Endodermal cell (in vitro differentiated cells): ENCODE results near the gene DGCR2. TPM values are rescaled to one million over a fixed set of nuclear protein-coding genes. Genes with fewer than 3 reads are reported as not detected.

ENCODE experiments used
- DNase-seq: peaks from one replicate; pipeline ENCODE4 v3.0.0-alpha.2; 2017
- H3K27ac ChIP-seq: 2 replicates; pipeline ENCODE4 v1.5.1; 2013; ENCODE audit warnings: mild to moderate bottlenecking, low read depth, low read length, moderate library complexity
- H3K27me3 ChIP-seq: 2 replicates; pipeline ENCODE4 v1.6.1; 2013; ENCODE audit warnings: mild to moderate bottlenecking, low read length, moderate library complexity; ENCODE audit not compliant: insufficient read depth, control insufficient read depth, poor library complexity, severe bottlenecking
- H3K36me3 ChIP-seq: 2 replicates; pipeline ENCODE4 v1.7.0; 2013; ENCODE audit warnings: mild to moderate bottlenecking, low read length, moderate library complexity; ENCODE audit not compliant: control insufficient read depth, insufficient read depth
- H3K4me1 ChIP-seq: one replicate; pipeline ENCODE4 v1.7.0; 2013; ENCODE audit warnings: low read length; ENCODE audit not compliant: control insufficient read depth, insufficient read depth
- H3K4me3 ChIP-seq: 2 replicates; pipeline ENCODE4 v1.5.1; 2013; ENCODE audit warnings: mild to moderate bottlenecking, low read length, moderate library complexity
- H3K9ac ChIP-seq: 2 replicates; pipeline ENCODE4 v1.6.1; 2013; ENCODE audit warnings: mild to moderate bottlenecking, low read length, moderate library complexity; ENCODE audit not compliant: poor library complexity, severe bottlenecking; ENCODE audit errors: extremely low read depth
- H3K9me3 ChIP-seq: 2 replicates; pipeline ENCODE4 v1.6.1; 2013; ENCODE audit warnings: mild to moderate bottlenecking, low read length, moderate library complexity; ENCODE audit not compliant: control insufficient read depth
- H3K27ac Mint-ChIP-seq: 2 replicates; pipeline ENCODE4 v1.8.0; 2020; ENCODE audit warnings: mixed read lengths
- H3K27me3 Mint-ChIP-seq: 2 replicates; pipeline ENCODE4 v1.8.0; 2021; ENCODE audit warnings: mild to moderate bottlenecking, mixed read lengths; ENCODE audit not compliant: insufficient read depth
- H3K36me3 Mint-ChIP-seq: 2 replicates; pipeline ENCODE4 v1.8.0; 2020; ENCODE audit warnings: low read depth, mixed read lengths
- H3K4me1 Mint-ChIP-seq: 2 replicates; pipeline ENCODE4 v1.8.0; 2020; ENCODE audit warnings: mixed read lengths
- H3K4me3 Mint-ChIP-seq: 2 replicates; pipeline ENCODE4 v1.8.0; 2020; ENCODE audit warnings: mild to moderate bottlenecking, moderate library complexity, mixed read lengths
- H3K9me3 Mint-ChIP-seq: 2 replicates; pipeline ENCODE4 v1.8.0; 2020; ENCODE audit warnings: mild to moderate bottlenecking, mixed read lengths
- WGBS, 2 experiments: methylation state at CpG; one replicate each; pipeline versions ENCODE4 v1.1.5 to v1.1.7; 2013; ENCODE audit warnings: missing lambda C conversion rate in 2 of 2, mixed read lengths in 1 of 2; ENCODE audit not compliant: insufficient coverage in 1 of 2, insufficient read length in 1 of 2; 5-methylcytosine and 5-hydroxymethylcytosine counted together
- total RNA-seq, 2 donors: library from RNA; stranded (reverse); fragmentation: NEBNext Ultra II Directional in 1 of 2; extraction: Animal tissue kit (Norgen Biotek cat#: 25700) in 1 of 2; gene quantifications; 2 replicates in 1 of 2; 3 replicates in 1 of 2; pipeline ENCODE4 v1.2.1, GENCODE V29; 2021
- TF ChIP-seq, protein P1 (sequence below): fragments of 200-600 bp; sonication (generic); conservative IDR thresholded peaks from 2 replicates; pipeline ENCODE4 v1.5.0; 2021; ENCODE audit warnings: antibody characterized with exemption, mild to moderate bottlenecking

The DGCR2 gene
- total RNA-seq, 2 donors from 2014 or later: 54.6 to 62.9 TPM

DNA sequence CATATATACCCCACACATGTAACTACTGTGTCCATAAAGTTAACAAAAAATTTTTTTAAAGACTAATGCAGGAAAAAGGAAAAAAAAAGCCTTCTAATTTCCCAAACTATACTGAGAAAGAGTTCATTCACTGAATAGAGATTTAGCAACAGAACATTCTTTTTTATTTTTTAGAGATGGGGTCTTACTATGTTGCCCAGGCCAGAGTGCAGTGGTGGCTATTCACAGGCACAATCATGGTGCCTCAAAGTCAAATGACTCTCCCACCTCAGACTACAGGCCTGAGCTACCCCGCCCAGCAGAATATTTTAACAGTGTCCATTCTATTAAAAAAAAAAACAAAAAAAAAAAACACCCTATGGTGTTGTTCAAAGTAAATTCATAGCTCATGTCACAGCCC, 25.7 kb downstream of the DGCR2 start:
- H3K4me1 Mint-ChIP-seq: no peaks in the 10 kb centered on the region
- no peak overlapping the region for H3K9ac ChIP-seq
- H3K4me3 ChIP-seq: no peak overlapping the region
- no peaks in the 10 kb centered on the region for H3K4me1 ChIP-seq
- peaks cover 17% of the 10 kb centered on the region for H3K36me3 Mint-ChIP-seq
- peaks cover 18% of the 10 kb centered on the region for H3K36me3 ChIP-seq
- TF ChIP-seq, protein P1, sequence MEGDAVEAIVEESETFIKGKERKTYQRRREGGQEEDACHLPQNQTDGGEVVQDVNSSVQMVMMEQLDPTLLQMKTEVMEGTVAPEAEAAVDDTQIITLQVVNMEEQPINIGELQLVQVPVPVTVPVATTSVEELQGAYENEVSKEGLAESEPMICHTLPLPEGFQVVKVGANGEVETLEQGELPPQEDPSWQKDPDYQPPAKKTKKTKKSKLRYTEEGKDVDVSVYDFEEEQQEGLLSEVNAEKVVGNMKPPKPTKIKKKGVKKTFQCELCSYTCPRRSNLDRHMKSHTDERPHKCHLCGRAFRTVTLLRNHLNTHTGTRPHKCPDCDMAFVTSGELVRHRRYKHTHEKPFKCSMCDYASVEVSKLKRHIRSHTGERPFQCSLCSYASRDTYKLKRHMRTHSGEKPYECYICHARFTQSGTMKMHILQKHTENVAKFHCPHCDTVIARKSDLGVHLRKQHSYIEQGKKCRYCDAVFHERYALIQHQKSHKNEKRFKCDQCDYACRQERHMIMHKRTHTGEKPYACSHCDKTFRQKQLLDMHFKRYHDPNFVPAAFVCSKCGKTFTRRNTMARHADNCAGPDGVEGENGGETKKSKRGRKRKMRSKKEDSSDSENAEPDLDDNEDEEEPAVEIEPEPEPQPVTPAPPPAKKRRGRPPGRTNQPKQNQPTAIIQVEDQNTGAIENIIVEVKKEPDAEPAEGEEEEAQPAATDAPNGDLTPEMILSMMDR: no peak
- 80% methylated on average over 1 of the region's 1 CpG; no CpG with 5 or more reads in 1 of the 2 experiments for WGBS, 2 experiments
- no peaks in the 10 kb centered on the region for H3K27me3 Mint-ChIP-seq
- no peak overlapping the region for H3K4me3 Mint-ChIP-seq
- no peaks in the 10 kb centered on the region for H3K27me3 ChIP-seq
- H3K9me3 Mint-ChIP-seq: no peaks in the 10 kb centered on the region
- DNase-seq: no peak
- H3K9me3 ChIP-seq: no peaks in the 10 kb centered on the region
- no peak overlapping the region for H3K27ac Mint-ChIP-seq
- H3K27ac ChIP-seq: no peak overlapping the region

DNA sequence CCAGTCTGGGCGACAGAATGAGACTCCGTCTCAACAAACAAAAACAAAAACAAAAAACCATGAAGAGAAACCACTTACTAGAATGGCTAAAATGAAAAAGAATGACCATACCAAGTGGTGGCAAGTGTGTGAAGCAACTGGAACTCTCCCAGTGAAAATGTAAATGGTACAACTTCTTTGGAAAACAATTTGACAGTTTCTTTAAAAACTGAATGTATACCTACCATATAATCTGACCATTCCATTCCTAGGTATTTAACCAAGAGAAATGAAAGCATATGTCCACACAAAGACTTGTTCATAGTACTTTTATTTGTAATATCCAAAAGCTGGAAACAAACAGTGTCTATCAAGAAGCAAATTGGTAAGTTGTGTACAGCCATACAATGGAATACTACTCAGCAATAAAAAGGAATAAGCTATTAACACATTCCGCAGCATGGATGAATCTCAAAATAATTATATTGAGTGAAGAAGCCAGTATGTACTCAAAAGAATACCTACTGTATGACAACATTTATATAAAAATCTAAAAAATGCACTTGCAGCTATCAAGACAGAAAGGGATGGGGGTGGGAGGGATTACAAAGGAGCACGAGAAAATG, 27.7 kb downstream of the DGCR2 start:
- TF ChIP-seq, protein P1: no peak
- no peak overlapping the region for H3K4me3 ChIP-seq
- no peaks in the 10 kb centered on the region for H3K9me3 ChIP-seq
- Mint-ChIP-seq H3K4me1 (no peaks in the 10 kb centered on the region), H3K36me3 (peaks cover 17% of the 10 kb centered on the region), H3K27ac (no peak overlapping the region), H3K4me3 (no peak overlapping the region), H3K9me3 (no peaks in the 10 kb centered on the region), H3K27me3 (no peaks in the 10 kb centered on the region)
- H3K27ac ChIP-seq: no peak overlapping the region
- DNase-seq: no peak
- WGBS, 2 experiments: 100% methylated on average over 1 to 4 of the region's 4 CpGs
- H3K36me3 ChIP-seq: peaks cover 14% of the 10 kb centered on the region
- no peaks in the 10 kb centered on the region for H3K27me3 ChIP-seq
- no peaks in the 10 kb centered on the region for H3K4me1 ChIP-seq
- no peak overlapping the region for H3K9ac ChIP-seq

DNA sequence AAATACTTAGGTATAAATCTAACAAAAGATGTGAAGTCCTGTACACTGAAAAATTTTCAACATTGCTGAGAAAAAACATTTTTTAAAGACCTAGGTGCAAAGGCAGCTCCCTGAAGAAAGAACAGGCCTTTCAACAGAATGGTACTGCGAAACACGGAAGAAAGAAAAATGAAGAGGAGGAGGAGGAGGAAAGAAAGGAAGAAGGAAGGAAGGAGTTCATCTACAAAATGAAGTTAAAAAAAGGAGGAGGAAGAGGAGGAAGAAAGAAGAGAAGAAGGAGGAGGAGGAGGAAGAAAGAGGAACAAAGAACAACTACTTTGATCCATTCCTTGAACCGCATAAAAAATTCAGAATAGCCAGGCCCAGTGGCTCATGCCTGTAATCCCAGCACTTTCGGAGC, 29.5 kb downstream of the DGCR2 start:
- DNase-seq: no peak
- H3K9me3 Mint-ChIP-seq: no peaks in the 10 kb centered on the region

More for the DNA sequence above, 29.5 kb downstream of the DGCR2 start:
- 95 to 97% methylated on average over 4 of the region's 4 CpGs for WGBS, 2 experiments
- H3K27me3 ChIP-seq: no peaks in the 10 kb centered on the region
- H3K9ac ChIP-seq: no peak overlapping the region
- H3K4me1 ChIP-seq: no peaks in the 10 kb centered on the region
- peaks cover 23% of the 10 kb centered on the region for H3K36me3 ChIP-seq
- no peak overlapping the region for H3K4me3 Mint-ChIP-seq
- no peak overlapping the region for H3K27ac ChIP-seq
- no peaks in the 10 kb centered on the region for H3K9me3 ChIP-seq
- no peak overlapping the region for H3K27ac Mint-ChIP-seq
- H3K4me3 ChIP-seq: no peak overlapping the region
- TF ChIP-seq, protein P1: no peak
- peaks cover 25% of the 10 kb centered on the region for H3K36me3 Mint-ChIP-seq
- H3K27me3 Mint-ChIP-seq: no peaks in the 10 kb centered on the region
- H3K4me1 Mint-ChIP-seq: peaks cover 2% of the 10 kb centered on the region
